Stimulated activated CD8-positive, alpha-beta memory T cell treated with anti-CD3 and anti-CD28 coated beads, Interleukin-2, amount 100 ng/mL, for 1 hour (primary cell): ENCODE data around the gene DPH6.
"Not testable (repeated sequence)": the region's sequence is repeated elsewhere in the genome, so short reads cannot be mapped to it uniquely, and the experiment has no call there.

Experiments used
- DNase-seq, 2 donors: peaks; one replicate each; pipeline ENCODE4 v3.0.0-alpha.2; 2020; ENCODE audit warnings: low read depth in 2 of 2

Gene DPH6

GRCh38 chr15:35485411-35485810 lies 60.6 kb downstream of the DPH6 start:
- no peak for DNase-seq

DNA sequence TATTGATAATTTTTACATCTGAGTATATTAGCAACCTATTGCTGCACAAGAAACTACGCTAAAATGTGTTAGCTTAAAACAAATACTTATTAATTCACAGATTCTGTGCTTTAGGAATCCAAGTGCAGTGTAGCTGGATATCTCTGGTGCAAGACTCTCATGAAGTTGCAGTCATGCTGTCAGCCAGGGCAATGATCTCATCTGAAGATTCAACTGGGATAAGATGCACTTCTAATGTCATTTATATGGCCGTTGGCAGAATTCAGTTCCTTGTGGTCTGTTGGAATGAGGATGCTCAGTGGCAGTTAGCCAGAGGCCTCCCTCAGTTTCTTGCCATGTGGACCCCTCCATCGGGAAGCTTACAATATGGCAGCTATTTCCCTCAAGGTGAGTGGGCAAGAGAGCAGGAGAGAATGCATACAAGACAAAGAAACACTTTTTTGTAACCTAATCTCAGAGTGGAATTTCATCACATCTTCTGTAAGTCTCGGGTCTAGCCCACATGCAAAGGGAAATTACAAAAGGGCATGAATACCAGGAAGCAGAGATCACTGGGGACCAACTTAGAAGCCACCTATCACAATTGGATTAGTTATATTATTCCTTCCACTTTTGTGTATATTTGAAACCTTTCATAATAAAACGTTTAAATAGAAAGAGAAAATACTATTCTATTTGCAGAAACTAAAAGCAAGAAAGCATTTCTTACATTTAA lies 61.6 kb downstream of the DPH6 start:
- DNase-seq: no peak

- DNase-seq: peak in 1 of 2 donors; percentile 0
These were observed 64.0 kb downstream of the DPH6 start for GRCh38 chr15:35481992-35482391.

GRCh38 chr15:35481064-35481463 lies 64.9 kb downstream of the DPH6 start:
- DNase-seq: no peak

GRCh38 chr15:35479423-35479822 lies 66.5 kb downstream of the DPH6 start:
- no peak for DNase-seq

GRCh38 chr15:35477312-35478262 lies 68.4 kb downstream of the DPH6 start:
- DNase-seq: no peak

DNA sequence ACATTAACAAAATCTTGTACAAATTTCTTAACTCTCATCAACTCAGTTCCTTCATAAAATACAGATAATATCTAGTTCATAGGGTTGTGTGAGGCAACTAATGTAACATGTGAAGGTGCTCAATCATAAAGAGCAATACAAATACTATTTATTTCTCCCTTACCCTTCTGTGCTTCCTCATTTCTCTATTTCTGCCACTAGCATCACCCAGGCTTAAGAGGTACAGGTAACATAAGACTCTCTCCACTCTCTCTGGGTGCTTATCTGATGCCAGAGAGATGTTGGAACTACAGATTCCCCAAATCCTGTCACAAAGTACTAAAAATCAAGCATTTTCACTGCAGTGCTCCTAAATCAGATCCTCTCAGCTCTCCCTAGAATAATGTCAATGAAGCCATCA lies 74.9 kb downstream of the DPH6 start:
- DNase-seq: no peak

- no peak for DNase-seq
These were observed 75.5 kb downstream of the DPH6 start for GRCh38 chr15:35470441-35470840.

DNA sequence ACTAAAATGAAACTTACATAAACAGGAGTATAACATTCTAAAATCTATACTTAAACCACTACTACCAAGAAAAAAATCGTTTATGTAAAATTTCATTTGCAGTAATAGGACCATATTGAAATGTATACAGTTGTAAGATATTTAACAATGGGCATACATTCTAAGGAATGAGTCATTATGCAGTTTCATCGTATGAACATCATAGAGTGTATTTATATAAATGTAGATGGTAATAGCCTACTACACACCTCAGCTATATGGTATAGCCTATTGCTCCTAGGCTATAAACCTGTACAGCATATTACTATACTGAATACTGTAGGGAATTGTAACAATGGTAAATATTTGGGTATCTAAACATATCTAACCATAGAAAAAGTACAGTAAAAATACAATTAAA lies 79.5 kb downstream of the DPH6 start:
- DNase-seq: no peak

DNA sequence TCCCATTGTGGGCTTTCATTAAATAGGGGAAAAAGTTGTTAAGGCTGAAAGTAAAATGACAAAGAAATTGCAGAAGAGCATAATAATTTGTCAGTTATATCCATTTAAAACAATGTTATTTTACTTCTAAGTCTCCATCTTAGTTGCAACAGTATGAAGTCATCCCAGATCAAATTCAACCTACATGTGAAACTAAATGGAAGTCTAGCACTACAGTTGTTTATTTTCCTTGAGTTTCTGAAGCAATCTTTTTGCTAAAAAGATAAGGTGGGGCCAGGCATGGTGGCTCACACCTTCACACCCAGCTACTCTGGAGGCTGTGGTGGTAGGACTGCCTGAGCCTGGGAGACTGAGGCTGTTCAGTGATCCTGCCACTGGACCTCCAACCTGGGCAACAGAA lies 80.2 kb downstream of the DPH6 start:
- no peak for DNase-seq

- no peak for DNase-seq
These were observed 85.3 kb downstream of the DPH6 start for GRCh38 chr15:35460616-35461015.

- DNase-seq: no peak
These were observed 87.6 kb downstream of the DPH6 start for GRCh38 chr15:35458176-35458856.

GRCh38 chr15:35455201-35455600 lies 90.8 kb downstream of the DPH6 start:
- DNase-seq: no peak

- DNase-seq: no peak
These were observed 95.5 kb downstream of the DPH6 start for GRCh38 chr15:35450492-35450891.

DNA sequence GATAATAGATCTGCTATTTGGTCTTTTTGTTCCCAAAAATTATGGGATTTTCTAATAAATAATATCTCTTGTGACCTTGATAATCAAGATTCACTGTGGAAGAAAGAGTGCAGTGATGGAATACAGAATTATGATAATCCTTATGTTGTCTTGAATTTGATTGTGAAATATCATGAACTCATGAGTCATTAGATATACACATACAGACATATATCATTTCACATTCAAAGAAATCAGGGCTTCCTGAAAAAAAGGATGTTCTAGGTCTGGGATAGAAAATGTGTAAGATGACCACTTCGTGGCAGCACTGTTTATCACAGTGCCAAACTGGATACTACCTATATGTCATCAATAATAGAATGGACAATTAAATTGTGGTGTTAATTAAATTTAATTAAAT lies 97.7 kb downstream of the DPH6 start:
- no peak for DNase-seq

- no peak for DNase-seq
These were observed 100.1 kb downstream of the DPH6 start for GRCh38 chr15:35445891-35446290.

GRCh38 chr15:35444557-35445204 lies 101.3 kb downstream of the DPH6 start:
- DNase-seq: no peak

GRCh38 chr15:35443376-35443775 lies 102.6 kb downstream of the DPH6 start:
- no peak for DNase-seq

DNA sequence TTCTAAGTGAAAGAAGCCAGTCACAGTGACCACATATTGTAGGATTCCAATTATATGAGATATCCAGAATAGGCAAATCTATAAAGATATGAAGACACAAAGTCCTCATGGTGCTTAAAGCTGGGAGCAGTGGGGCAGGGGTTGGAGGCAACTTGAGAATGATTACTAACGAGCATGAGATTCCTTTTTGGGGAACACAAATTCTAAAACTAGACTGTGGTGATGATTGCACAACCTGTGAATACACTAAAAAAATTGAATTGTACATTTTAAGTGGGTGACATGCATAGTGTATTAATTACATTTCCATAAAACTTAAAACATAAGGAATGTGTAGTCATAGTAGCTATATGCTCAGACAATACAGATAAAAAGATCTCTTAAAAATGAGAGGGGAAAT lies 103.2 kb downstream of the DPH6 start:
- DNase-seq: no peak

- DNase-seq: not testable (repeated sequence)
These were observed 104.7 kb downstream of the DPH6 start for GRCh38 chr15:35441279-35441678.

GRCh38 chr15:35440265-35440664 lies 105.7 kb downstream of the DPH6 start:
- DNase-seq: no peak

DNA sequence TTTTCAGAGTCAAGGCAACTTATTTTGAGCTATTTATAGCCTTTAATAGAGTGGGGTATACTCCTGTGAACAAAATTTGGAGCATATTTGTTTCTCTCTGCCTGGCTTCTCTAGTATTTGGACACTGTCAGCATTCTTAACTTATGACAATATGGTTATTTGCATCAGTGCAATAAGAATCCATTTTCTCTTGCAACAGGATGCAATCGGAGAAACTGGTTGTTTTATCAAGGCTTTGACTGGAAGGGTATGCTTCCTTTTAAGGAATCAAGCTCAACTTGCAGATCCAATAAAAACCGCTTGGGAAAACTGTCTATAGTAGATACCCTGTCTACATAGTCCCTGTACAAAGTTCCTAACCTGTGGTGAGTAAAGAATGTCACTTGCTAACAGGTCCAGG lies 106.7 kb downstream of the DPH6 start:
- DNase-seq: no peak
